ENCODE results near the gene PDZD2.
"Not testable (repeated sequence)": the region's sequence is repeated elsewhere in the genome, so short reads cannot be mapped to it uniquely, and the experiment has no call there.

The PDZD2 gene

DNA sequence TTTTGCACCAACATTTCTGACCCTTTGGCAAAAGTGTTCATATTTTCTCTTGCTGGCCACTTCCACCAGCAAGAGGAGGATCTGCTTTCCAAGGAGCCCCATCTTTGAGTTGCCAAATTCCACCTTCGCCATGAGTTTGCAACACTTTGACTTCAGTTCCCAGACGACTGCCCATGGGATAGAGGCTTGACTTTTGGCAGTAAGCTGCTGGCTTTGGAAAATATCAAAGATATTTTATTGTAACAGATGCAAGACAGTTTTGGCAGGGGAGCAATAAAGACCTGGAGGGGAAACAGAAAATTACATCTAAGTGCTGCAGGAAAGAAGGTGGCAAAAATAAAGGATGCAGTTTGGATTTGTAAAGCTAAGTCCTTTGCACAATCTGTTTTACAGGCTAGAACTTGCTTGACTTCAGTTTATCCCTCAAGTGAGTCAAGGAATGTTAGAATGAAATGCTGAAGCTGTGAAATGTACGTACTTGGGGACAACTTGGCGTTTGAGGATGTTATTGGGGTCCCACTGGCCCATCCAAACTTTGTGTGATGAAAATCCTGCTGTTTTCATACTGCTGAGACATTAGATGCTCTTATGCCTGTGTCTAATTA is 302.3 kb downstream of the PDZD2 start:
- no peak for DNase-seq

GRCh38 chr5:31942546-31942945 is 303.6 kb downstream of the PDZD2 start:
- no peak for DNase-seq

GRCh38 chr5:31944684-31945445 is 305.9 kb downstream of the PDZD2 start:
- DNase-seq = no peak

DNA sequence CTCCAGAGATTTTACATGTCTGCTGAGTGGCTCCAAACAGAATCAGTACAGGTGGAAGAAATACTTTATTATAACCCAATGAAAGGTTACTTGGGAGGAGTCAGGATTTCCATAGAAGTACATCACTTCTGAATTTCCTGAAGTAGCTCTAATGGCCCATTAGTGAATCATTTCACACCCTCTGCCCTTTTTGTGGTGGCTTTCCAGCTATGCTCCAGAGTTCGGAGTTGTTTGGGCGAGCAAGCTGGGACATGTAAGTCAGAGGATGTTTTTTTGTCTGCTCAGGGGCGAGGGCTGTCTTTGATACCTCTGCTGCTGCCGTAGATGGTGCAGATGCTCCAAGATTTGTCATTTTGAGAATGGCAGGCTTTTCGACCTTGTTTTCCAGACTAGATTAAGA is 309.1 kb downstream of the PDZD2 start:
- DNase-seq = no peak

DNA sequence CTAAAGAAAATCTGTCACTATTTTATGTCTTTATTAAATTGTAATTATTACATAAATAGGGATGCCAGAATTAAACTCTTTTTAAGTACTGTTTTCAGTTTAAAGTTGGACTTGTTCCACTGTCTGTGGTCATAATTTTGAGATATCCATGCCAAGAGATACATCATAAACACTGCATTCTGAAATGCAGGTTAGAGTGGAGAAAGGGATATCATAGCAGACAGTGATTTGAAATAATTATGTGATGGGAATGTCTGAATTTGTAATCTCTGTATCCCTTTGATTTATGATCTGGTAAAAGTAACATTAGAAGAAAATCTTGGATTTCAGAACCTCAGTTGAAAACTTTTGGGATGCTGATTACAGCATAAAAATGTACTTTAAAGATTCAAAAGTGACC is 313.1 kb downstream of the PDZD2 start:
- no peak for DNase-seq

DNA sequence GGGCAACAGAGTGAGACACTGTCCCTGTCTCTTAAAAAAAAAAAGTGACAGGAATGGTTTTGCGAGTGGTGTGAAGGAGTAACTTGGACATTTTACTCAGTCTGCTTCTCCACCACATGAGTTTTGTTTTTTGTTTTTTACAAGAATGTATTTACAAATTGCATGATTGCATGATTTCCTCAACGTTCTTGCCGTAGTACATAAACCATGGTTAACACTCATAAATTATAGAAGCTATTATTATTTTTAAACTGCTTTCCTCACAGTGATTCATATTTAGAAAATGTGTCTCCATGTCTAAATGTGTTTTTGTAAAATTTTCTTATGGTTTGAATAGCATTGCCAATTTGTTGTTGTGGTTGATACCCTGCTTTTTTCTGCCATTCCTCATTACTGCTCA is 315.2 kb downstream of the PDZD2 start:
- no peak for DNase-seq

- DNase-seq = no peak
Measured at GRCh38 chr5:31957151-31957550, 318.2 kb downstream of the PDZD2 start.

DNA sequence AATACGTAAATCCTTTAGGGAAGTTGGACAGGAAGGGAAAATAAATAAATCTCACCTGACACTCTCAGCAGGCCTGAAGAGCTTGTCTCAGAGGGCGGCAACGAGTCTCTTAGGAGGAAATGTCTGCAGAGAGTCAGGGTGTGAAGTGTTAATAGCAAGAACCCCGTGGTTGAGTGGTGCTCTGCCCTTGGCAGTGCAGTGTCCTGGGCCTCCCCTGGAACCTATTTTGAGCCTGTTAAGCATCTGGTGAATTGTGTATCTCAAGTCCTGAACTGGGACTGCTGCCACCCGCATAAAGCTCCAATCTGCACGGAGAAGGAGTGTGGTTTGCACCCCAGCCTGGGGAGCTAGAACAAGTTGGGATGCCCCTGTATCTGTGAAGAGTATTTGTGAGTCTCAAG is 323.4 kb downstream of the PDZD2 start:
- no peak for DNase-seq

GRCh38 chr5:31962871-31963307 is 324.0 kb downstream of the PDZD2 start:
- DNase-seq = no peak

- no peak for DNase-seq
Measured at GRCh38 chr5:31963358-31964006, 324.6 kb downstream of the PDZD2 start.

- DNase-seq = no peak
Measured at GRCh38 chr5:31964007-31964360, 325.1 kb downstream of the PDZD2 start.

DNA sequence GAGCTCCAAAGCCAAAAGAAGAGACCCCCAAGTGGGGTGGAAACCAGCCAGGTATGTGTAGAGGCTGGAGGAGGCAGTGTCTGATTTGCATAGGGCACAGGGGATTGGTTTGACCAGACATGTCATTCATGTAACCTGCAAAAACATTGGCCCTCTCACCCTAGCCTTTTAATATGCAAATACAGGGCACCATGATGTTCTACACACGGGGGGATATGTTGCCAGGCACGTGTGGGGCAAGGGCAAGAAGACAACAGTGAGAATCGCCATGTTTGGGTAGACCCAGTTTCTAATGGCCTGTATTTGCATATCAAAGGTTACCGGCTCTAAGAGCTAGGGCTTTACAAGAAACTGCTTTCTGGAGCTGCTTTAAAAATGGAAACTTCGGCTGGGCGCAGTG is 326.3 kb downstream of the PDZD2 start:
- no peak for DNase-seq

GRCh38 chr5:31966936-31967335 is 328.0 kb downstream of the PDZD2 start:
- no peak for DNase-seq

- DNase-seq = no peak
Measured at GRCh38 chr5:31967461-31967860, 328.5 kb downstream of the PDZD2 start.

DNA sequence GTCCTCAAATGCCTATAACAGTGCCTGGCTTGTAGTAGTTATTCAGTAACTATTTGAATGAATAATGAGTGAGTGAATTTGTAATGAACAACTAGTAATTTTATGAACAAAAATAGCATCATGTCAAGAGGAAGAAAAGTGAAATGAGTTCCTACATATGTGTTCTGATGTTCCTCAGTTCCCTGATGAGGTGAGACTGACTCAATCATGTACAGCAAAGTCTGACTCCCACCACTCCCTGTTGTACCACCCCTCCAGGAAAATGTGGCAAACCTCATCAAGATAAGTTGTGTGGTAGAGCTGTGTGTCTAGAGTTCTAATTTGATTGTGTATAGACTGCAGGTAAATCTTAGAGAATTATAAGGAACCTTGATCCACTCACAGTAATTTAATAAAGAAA is 333.6 kb downstream of the PDZD2 start:
- no peak for DNase-seq

DNA sequence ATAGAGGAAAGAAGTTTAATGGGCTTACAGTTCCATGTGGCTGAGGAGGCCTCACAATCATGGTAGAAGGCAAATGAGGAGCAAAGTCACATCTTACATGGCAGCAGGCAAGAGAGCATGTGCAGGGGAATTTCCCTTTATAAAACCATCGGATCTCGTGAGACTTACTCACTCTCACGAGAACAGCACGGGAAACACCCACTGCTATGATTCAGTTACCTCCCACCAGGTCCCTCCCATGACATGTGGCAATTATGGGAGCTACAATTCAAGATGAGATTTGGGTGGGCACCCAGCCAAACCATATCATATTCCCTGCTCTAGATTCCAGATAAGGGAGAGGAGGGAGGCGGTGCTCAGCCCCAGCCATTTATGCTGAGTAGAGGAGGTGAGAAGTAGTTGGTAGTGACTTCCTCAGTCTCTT is 336.3 kb downstream of the PDZD2 start:
- DNase-seq = not testable (repeated sequence)

DNA sequence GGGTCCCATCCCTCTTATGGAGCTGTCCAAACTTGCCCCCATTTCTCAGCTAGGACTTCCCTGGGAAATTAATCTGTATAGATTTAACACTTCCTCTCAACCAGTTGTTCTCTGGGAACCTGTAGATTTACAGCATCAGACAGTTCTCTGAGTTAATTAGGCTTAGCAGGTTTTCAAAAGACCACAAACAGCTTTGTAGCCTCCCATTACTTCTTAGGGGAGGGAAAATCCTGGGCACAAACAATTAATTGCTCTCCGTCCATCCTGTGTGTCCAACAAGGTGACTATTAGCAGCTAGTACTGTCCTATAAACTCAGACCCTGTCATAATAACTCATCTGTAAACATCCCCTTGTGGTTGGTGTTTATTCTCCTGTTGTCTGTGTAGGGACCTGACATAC is 337.2 kb downstream of the PDZD2 start:
- DNase-seq = no peak

DNA sequence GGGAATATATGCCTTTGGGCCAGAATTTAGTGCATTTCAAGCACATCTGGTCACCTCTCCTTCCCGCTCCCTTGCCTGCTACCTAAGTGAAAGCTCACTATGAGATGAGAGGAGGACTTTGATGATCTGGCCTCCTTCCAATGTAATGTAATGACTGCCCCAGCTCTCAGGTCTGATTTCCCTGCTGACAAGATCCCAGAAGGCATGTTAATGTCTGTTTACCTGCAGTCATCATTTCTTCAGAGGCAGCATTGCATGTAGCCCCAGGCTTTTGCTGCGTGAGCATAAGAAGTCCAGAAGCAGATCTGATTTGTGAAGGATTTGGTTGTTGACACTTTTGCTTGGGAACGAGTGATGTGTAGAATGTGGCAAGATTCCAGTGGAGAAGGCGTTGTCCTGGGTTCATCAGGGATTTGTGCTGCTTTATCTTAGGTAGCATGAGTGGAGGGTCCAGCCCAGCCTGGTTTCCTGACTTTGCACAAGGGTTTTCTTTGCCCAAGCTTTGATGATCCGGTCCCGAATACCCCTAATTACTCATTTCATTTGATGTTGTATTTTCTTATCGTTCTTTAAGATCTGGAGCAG is 342.5 kb downstream of the PDZD2 start:
- no peak for DNase-seq

- no peak for DNase-seq
Measured at GRCh38 chr5:31982027-31982426, 343.1 kb downstream of the PDZD2 start.

GRCh38 chr5:31982621-31983020 is 343.7 kb downstream of the PDZD2 start:
- no peak for DNase-seq

- DNase-seq = no peak
Measured at GRCh38 chr5:31983851-31984250, 344.9 kb downstream of the PDZD2 start.

DNA sequence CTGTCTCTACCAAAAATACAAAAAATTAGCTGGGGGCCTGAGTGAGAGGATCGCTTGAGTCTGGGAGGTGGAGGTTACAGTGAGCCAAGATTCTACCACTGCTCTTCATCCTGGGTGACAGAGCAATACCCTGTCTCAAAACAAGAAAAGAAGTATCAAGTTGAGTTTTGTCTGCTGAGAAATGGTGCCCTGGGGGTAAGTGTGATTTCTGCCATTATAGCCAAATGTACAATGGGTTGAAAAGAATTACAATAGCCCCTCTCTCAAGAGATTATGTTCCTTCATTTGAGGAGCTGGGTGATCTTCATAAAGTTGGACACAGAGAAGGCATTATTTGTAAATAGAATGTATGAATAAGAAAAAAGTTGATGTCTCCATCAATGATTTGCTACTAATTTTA is 345.8 kb downstream of the PDZD2 start:
- DNase-seq = no peak

GRCh38 chr5:31986101-31986500 is 347.2 kb downstream of the PDZD2 start:
- peak; percentile 6 for DNase-seq
